Psoas muscle (tissue), 8 donors: ENCODE results near the gene LAMB3. TPM values are rescaled to one million over a fixed set of nuclear protein-coding genes. Genes with fewer than 3 reads are reported as not detected.

Experiments used
- ATAC-seq, 4 donors: fragments of 200-7000 bp; cut with Tn5 transposase; one replicate each; pipeline ENCODE4 v1.9.1; 2020; ENCODE audit warnings: moderate library complexity in 3 of 4, mild to moderate bottlenecking in 2 of 4
- DNase-seq, 2 donors: peaks; one replicate each; pipeline ENCODE4 v3.0.0-alpha.2; 2020
- H3K27ac ChIP-seq: fragments of 200-600 bp; one replicate; pipeline ENCODE4 v1.8.0; 2022
- H3K27me3 ChIP-seq, 3 donors: fragments of 200-600 bp in 1 of 3; one replicate each; pipeline versions ENCODE4 v1.6.1 to v1.8.0; 2013 to 2022; ENCODE audit warnings: low read length in 2 of 3, mild to moderate bottlenecking in 2 of 3, moderate library complexity in 1 of 3; ENCODE audit not compliant: insufficient read depth in 3 of 3
- H3K36me3 ChIP-seq, 2 donors: fragments of 200-600 bp in 1 of 2; one replicate each; pipeline versions ENCODE4 v1.6.1 to v1.8.0; 2013 to 2022; ENCODE audit warnings: low read depth in 1 of 2, mild to moderate bottlenecking in 1 of 2, moderate library complexity in 1 of 2; ENCODE audit not compliant: insufficient read depth in 1 of 2
- H3K4me1 ChIP-seq: fragments of 200-600 bp; one replicate; pipeline ENCODE4 v1.8.0; 2022
- H3K4me3 ChIP-seq: fragments of 200-600 bp; one replicate; pipeline ENCODE4 v1.8.0; 2022; ENCODE audit warnings: mild to moderate bottlenecking
- H3K9me3 ChIP-seq: fragments of 200-600 bp; one replicate; pipeline ENCODE4 v1.8.0; 2022
- WGBS, 3 donors: extraction: QIAGEN DNeasy Blood & Tissue Kit; methylation state at CpG; one replicate each; pipeline versions ENCODE4 v1.1.6 to v1.1.7; 2013; 5-methylcytosine and 5-hydroxymethylcytosine counted together
- intact Hi-C, 2 donors: fragments of 100-400 bp; cut with DNase I; formaldehyde crosslinking; loops; one replicate each; pipeline versions ENCODE4 v1.11.0 to v1.14.2; 2022
- polyA plus RNA-seq, 3 donors: library from polyadenylated mRNA; stranded (reverse); fragments of 200-250 nt; gene quantifications; one replicate each; pipeline ENCODE4 v1.2.3, GENCODE V29; 2013
- total RNA-seq, 4 donors: library from RNA; stranded (reverse); fragmentation: NEBNext Ultra II Directional in 2 of 4; extraction: Animal tissue kit (Norgen Biotek cat#: 25700) in 2 of 4; gene quantifications; one replicate each; pipeline versions ENCODE4 v1.2.1 to v1.2.4, GENCODE V29; 2021 to 2023
- TF ChIP-seq, protein P1 (sequence below): fragments of 200-600 bp; IDR thresholded peaks from one replicate; pipeline ENCODE4 v1.8.0; 2022; ENCODE audit warnings: antibody characterized with exemption
- donor health status: healthy with polysubstance abuse.
- donor health status: DM: no; HTN: no; CAD: no; lungs with moderate emphysema.
- donor health status: Bipolar disorder and iron deficiency.
- donor health status: healthy.
- donor health status: DM: yes; HTN: yes; CAD: no.
- donor health status: DM: no; HTN: no; CAD: no.
- donor health status: DM: no; HTN: no; CAD: no.
- donor health status: DM: yes; HTN: yes; CAD: no.

LAMB3 gene
- total and polyA plus RNA-seq, 7 donors = 0.88 to 2.7 (median 2.0) TPM

DNA sequence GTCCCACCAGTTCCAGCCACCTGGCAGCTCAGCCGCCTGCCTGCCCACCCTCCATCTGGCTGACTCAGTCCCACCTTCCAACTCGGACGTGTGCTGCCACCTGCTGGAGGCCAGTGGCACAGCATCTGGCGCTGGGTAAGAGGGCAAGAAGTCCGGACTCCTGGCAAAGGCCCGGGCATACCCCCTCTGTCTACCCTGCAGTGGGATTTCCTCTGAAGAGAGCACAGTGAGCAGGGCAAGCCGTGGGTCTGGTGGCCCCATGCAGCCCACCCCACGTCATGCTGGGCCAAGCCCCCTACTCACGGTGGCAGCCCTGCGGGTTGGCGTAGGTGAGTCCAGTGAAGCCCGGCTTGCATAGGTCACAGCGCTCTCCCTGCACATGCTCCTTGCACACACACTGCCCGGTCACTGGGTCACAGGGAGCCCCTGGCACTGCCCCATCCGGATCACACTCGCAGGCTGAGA is 24.5 kb downstream of the LAMB3 start:
- H3K4me3 ChIP-seq = peak overlapping the region; percentile 60
- TF ChIP-seq, protein P1, sequence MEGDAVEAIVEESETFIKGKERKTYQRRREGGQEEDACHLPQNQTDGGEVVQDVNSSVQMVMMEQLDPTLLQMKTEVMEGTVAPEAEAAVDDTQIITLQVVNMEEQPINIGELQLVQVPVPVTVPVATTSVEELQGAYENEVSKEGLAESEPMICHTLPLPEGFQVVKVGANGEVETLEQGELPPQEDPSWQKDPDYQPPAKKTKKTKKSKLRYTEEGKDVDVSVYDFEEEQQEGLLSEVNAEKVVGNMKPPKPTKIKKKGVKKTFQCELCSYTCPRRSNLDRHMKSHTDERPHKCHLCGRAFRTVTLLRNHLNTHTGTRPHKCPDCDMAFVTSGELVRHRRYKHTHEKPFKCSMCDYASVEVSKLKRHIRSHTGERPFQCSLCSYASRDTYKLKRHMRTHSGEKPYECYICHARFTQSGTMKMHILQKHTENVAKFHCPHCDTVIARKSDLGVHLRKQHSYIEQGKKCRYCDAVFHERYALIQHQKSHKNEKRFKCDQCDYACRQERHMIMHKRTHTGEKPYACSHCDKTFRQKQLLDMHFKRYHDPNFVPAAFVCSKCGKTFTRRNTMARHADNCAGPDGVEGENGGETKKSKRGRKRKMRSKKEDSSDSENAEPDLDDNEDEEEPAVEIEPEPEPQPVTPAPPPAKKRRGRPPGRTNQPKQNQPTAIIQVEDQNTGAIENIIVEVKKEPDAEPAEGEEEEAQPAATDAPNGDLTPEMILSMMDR = peak; percentile 97

GRCh38 chr1:209627027-209627731 is 25.0 kb downstream of the LAMB3 start:
- H3K36me3 ChIP-seq = no peaks in the 10 kb centered on the region
- H3K27me3 ChIP-seq = no peaks in the 10 kb centered on the region
- 25 to 32% (median 26%) methylated on average over 16 of the region's 16 CpGs for WGBS, 3 donors
- peak overlapping the region; percentile 60 for H3K4me3 ChIP-seq
- intact Hi-C loops = loop anchor here (2.0 to 5.0 kb wide), 4 partner anchors 24 to 120 kb away; no protein-coding TSS in a partner anchor
- no peaks in the 10 kb centered on the region for H3K9me3 ChIP-seq
- ATAC-seq = peak in 2 of 4 donors; percentile 1 to 15
- H3K27ac ChIP-seq = peak overlapping the region; percentile 96
- DNase-seq = no peak
- peaks cover 47% of the 10 kb centered on the region for H3K4me1 ChIP-seq
- TF ChIP-seq, protein P1 = no peak

More for the DNA sequence above, 24.5 kb downstream of the LAMB3 start:
- H3K4me1 ChIP-seq = peaks cover 43% of the 10 kb centered on the region
- H3K27me3 ChIP-seq = no peaks in the 10 kb centered on the region
- ATAC-seq = peak; percentile 67 to 76 (median 72)
- no peaks in the 10 kb centered on the region for H3K9me3 ChIP-seq
- WGBS, 3 donors = 18 to 25% (median 19%) methylated on average over 16 of the region's 16 CpGs
- H3K27ac ChIP-seq = peak overlapping the region; percentile 96
- H3K36me3 ChIP-seq = no peaks in the 10 kb centered on the region
- peak; percentile 80 to 91 for DNase-seq
- intact Hi-C loops = loop anchor here (2.0 to 5.0 kb wide), 4 partner anchors 25 to 120 kb away; no protein-coding TSS in a partner anchor

DNA sequence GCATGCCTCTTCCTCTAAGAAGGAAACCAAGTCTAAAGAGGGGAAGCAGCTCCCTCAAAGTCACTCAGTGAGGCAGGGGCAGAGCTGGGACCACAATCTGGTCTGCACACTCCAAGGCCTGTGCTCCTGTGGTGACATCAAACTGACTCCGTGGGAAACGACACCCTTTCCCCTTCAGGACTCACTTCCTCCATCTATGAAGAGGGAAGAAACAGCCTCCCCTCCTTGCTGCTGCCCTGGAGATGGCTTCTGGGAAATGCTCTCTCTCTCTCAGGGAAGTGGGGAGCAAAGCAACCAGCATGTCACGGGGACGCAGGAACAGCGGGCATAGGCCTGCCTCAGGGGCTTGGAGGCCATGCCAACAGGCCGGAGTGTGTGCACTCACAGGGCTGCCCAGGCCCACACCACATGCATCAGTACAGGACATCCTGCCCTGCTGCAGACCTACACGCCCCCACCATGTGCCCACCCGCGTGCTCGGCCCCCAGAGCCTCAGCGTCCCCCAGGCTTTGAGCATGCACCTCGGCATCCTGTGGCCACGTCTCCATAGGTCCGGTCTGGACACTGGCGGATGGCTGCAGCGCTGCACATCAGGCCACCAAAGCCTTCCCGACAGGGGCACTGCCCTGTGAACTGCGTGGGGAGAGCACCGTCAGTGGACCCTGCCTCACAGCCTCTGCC is 25.7 kb downstream of the LAMB3 start:
- intact Hi-C loops = loop anchor here (2.0 to 5.0 kb wide), 4 partner anchors 24 to 121 kb away; no protein-coding TSS in a partner anchor
- ATAC-seq = no peak
- Histone ChIP-seq H3K9me3 (no peaks in the 10 kb centered on the region), H3K4me3 (peak overlapping the region; percentile 50), H3K4me1 (peaks cover 51% of the 10 kb centered on the region), H3K36me3 (no peaks in the 10 kb centered on the region), H3K27ac (peak overlapping the region; percentile 96), H3K27me3 (no peaks in the 10 kb centered on the region)
- 55 to 80% (median 57%) methylated on average over 19 of the region's 19 CpGs for WGBS, 3 donors
- no peak for DNase-seq
- TF ChIP-seq, protein P1 = no peak

GRCh38 chr1:209625791-209626285 is 26.4 kb downstream of the LAMB3 start:
- WGBS, 3 donors = 27 to 52% (median 37%) methylated on average over 18 of the region's 18 CpGs
- DNase-seq (peak in 1 of 2 donors; percentile 64), ATAC-seq (peak; percentile 46 to 70 (median 66))
- Histone ChIP-seq H3K4me1 (peaks cover 51% of the 10 kb centered on the region), H3K4me3 (peak overlapping the region; percentile 50), H3K9me3 (no peaks in the 10 kb centered on the region), H3K27ac (peak overlapping the region; percentile 96), H3K27me3 (no peaks in the 10 kb centered on the region), H3K36me3 (no peaks in the 10 kb centered on the region)
- intact Hi-C loops = loop anchor here (2.0 to 5.0 kb wide), 4 partner anchors 23 to 121 kb away; no protein-coding TSS in a partner anchor
- TF ChIP-seq, protein P1 = no peak
